Gastrocnemius medialis (tissue), 4 donors: ENCODE results near the gene RPS6KA2. TPM values are rescaled to one million over a fixed set of nuclear protein-coding genes. Genes with fewer than 3 reads are reported as not detected.
A peak's percentile ranks its signal among the peaks of the same experiment; 100 is the strongest.

Source experiments
- ATAC-seq, 2 donors: fragments of 150-250 bp; one replicate each; pipeline ENCODE4 v1.9.1; 2016
- DNase-seq, 2 donors: peaks; one replicate each; pipeline ENCODE4 v3.0.0-alpha.2; 2019
- H3K27ac ChIP-seq, 4 donors: fragments of 200-600 bp; sonication (generic); 1 replicate in 1 of 4; 2 replicates in 3 of 4; pipeline ENCODE4 v1.5.1; 2016 to 2018; ENCODE audit warnings: mild to moderate bottlenecking in 2 of 4, moderate library complexity in 1 of 4
- H3K27me3 ChIP-seq, 3 donors: fragments of 200-600 bp; sonication (generic) in 2 of 3; 1 replicate in 1 of 3; 2 replicates in 2 of 3; pipeline versions ENCODE4 v1.5.1 to v1.6.0; 2016 to 2019; ENCODE audit warnings: mild to moderate bottlenecking in 1 of 3, moderate library complexity in 1 of 3
- H3K36me3 ChIP-seq, 2 donors: fragments of 200-600 bp; sonication (generic) in 1 of 2; one replicate each; pipeline ENCODE4 v1.5.1; 2017 to 2018
- H3K4me1 ChIP-seq, 2 donors: fragments of 200-600 bp; sonication (generic) in 1 of 2; one replicate each; pipeline ENCODE4 v1.5.1; 2016 to 2017; ENCODE audit warnings: mild to moderate bottlenecking in 2 of 2
- H3K4me3 ChIP-seq, 4 donors: fragments of 200-600 bp; sonication (generic) in 3 of 4; 1 replicate in 1 of 4; 2 replicates in 3 of 4; pipeline ENCODE4 v1.5.1; 2016 to 2019; ENCODE audit warnings: mild to moderate bottlenecking in 2 of 4
- H3K9me3 ChIP-seq, 3 donors: fragments of 200-600 bp; sonication (generic) in 2 of 3; 1 replicate in 1 of 3; 2 replicates in 2 of 3; pipeline ENCODE4 v1.5.1; 2016 to 2019
- CTCF ChIP-seq, 5 experiments: fragments of 450-650 bp in 3 of 5; fragments of 200-600 bp in 2 of 5; sonication (generic) in 2 of 5; IDR thresholded peaks in 4 of 5; conservative IDR thresholded peaks in 1 of 5; 1 replicate in 4 of 5; 2 replicates in 1 of 5; pipeline ENCODE4 v1.5.1; 2016 to 2019; ENCODE audit warnings: antibody characterized with exemption in 5 of 5, mild to moderate bottlenecking in 3 of 5, moderate library complexity in 3 of 5
- POLR2A ChIP-seq, 2 donors: fragments of 450-650 bp; IDR thresholded peaks; one replicate each; pipeline ENCODE4 v1.6.1; 2017; ENCODE audit warnings: antibody characterized with exemption in 2 of 2, mild to moderate bottlenecking in 2 of 2, moderate library complexity in 2 of 2
- in situ Hi-C, 4 donors: fragments of 200-750 bp; cut with MboI; loops; one replicate each; pipeline versions ENCODE4 v1.15.0 to v1.8.0; 2017; ENCODE audit warnings: low sequenced_read_pairs in 4 of 4
- intact Hi-C: fragments of 100-400 bp; cut with DNase I; formaldehyde crosslinking; loops from one replicate; pipeline ENCODE4 v1.15.1; 2023; ENCODE audit warnings: low total_unique reads
- total RNA-seq, 4 donors: library from RNA; depleted of rRNA; stranded (reverse); fragments of >200 nt; gene quantifications; one replicate each; pipeline versions ENCODE4 v1.1.0 to v1.2.3, GENCODE V29; 2016

The RPS6KA2 gene
- total RNA-seq, 4 donors from 2014 or later, result 18.7 to 35.7 (median 27.4) TPM

- Histone ChIP-seq H3K9me3 (no peaks in the 10 kb centered on the region), H3K27me3 (no peaks in the 10 kb centered on the region), H3K36me3 (no peaks in the 10 kb centered on the region), H3K4me3 (no peak overlapping the region), H3K27ac (peak overlapping the region; percentile 60 to 99 (median 96)), H3K4me1 (peaks cover 25 to 43% of the 10 kb centered on the region in 2 donors)
- ATAC-seq (no peak), DNase-seq (no peak)
- intact Hi-C loops (no loop called here), in situ Hi-C loops (no loop called here)
- no peak for TF ChIP-seq CTCF (IDR thresholded peaks at IDR 0.05 in 4 of 5, conservative IDR thresholded peaks at IDR 0.05 in 1 of 5)
- no peak for TF ChIP-seq POLR2A (IDR thresholded peaks at IDR 0.05)
Observed at GRCh38 chr6:166379103-166379586, 247.9 kb downstream of the RPS6KA2 start.

GRCh38 chr6:166377721-166378120 lies 249.3 kb downstream of the RPS6KA2 start:
- Histone ChIP-seq H3K27ac (no peak overlapping the region), H3K4me3 (no peak overlapping the region), H3K36me3 (no peaks in the 10 kb centered on the region), H3K27me3 (no peaks in the 10 kb centered on the region), H3K4me1 (peaks cover 25 to 38% of the 10 kb centered on the region in 2 donors), H3K9me3 (no peaks in the 10 kb centered on the region)
- ATAC-seq (no peak), DNase-seq (no peak)
- in situ Hi-C loops (no loop called here), intact Hi-C loops (no loop called here)
- TF ChIP-seq POLR2A (IDR thresholded peaks at IDR 0.05) (no peak), CTCF (IDR thresholded peaks at IDR 0.05 in 4 of 5, conservative IDR thresholded peaks at IDR 0.05 in 1 of 5) (no peak)

GRCh38 chr6:166375013-166375412 lies 252.0 kb downstream of the RPS6KA2 start:
- Histone ChIP-seq H3K36me3 (peaks cover 0 to 2% of the 10 kb centered on the region in 2 donors), H3K4me3 (no peak overlapping the region), H3K27ac (no peak overlapping the region), H3K27me3 (no peaks in the 10 kb centered on the region), H3K9me3 (no peaks in the 10 kb centered on the region), H3K4me1 (peaks cover 11 to 23% of the 10 kb centered on the region in 2 donors)
- ATAC-seq (no peak), DNase-seq (no peak)
- intact Hi-C loops, result no loop called here
- TF ChIP-seq POLR2A (IDR thresholded peaks at IDR 0.05) (no peak), CTCF (IDR thresholded peaks at IDR 0.05 in 4 of 5, conservative IDR thresholded peaks at IDR 0.05 in 1 of 5) (no peak)
- in situ Hi-C loops, result no loop called here

GRCh38 chr6:166370489-166370888 lies 256.6 kb downstream of the RPS6KA2 start:
- H3K4me1 ChIP-seq, result peaks cover 6 to 15% of the 10 kb centered on the region in 2 donors
- H3K27me3 ChIP-seq, result no peaks in the 10 kb centered on the region
- ATAC-seq (no peak), DNase-seq (no peak)
- H3K36me3 ChIP-seq, result peaks cover 0 to 6% of the 10 kb centered on the region in 2 donors
- intact Hi-C loops (no loop called here), in situ Hi-C loops (no loop called here)
- H3K4me3 ChIP-seq, result no peak overlapping the region
- TF ChIP-seq POLR2A (IDR thresholded peaks at IDR 0.05) (no peak), CTCF (IDR thresholded peaks at IDR 0.05 in 4 of 5, conservative IDR thresholded peaks at IDR 0.05 in 1 of 5) (no peak)
- no peak overlapping the region for H3K27ac ChIP-seq
- H3K9me3 ChIP-seq, result no peaks in the 10 kb centered on the region

- Histone ChIP-seq H3K27me3 (no peaks in the 10 kb centered on the region), H3K4me1 (peaks cover 13 to 22% of the 10 kb centered on the region in 2 donors), H3K9me3 (no peaks in the 10 kb centered on the region), H3K4me3 (no peak overlapping the region), H3K36me3 (peaks cover 0 to 6% of the 10 kb centered on the region in 2 donors), H3K27ac (no peak overlapping the region)
- ATAC-seq (no peak), DNase-seq (no peak)
- in situ Hi-C loops, result no loop called here
- TF ChIP-seq POLR2A (IDR thresholded peaks at IDR 0.05), result no peak
- TF ChIP-seq CTCF (IDR thresholded peaks at IDR 0.05 in 4 of 5, conservative IDR thresholded peaks at IDR 0.05 in 1 of 5), result no peak
- intact Hi-C loops, result no loop called here
Observed at GRCh38 chr6:166369782-166370181, 257.3 kb downstream of the RPS6KA2 start.
